ENCODE results near the gene TEX30. TPM values are rescaled to one million over a fixed set of nuclear protein-coding genes. Genes with fewer than 3 reads are reported as not detected.

TEX30 gene
- total RNA-seq (2021), result 13.1 TPM in 2 replicates
- long read RNA-seq, transcript TEX30-205 (5 exons, 959 nt), result minor isoform, 6 of 84 reads
- long read RNA-seq, transcript TEX30-206 (6 exons, 1,165 nt), result major isoform, 35 of 84 reads
- long read RNA-seq, partial matches to known transcripts, result 0 of 84 reads
- long read RNA-seq, other reads (novel, unspliced or antisense), result 38 of 84 reads

GRCh38 chr13:102773441-102774213 lies at the start of gene TEX30:
Gene TEX30, minus strand, starts transcription at chr13:102773786. Its CDS starts 3,760 bp downstream, at chr13:102770026.
- no peak within 1 kb of the TSS for H2BK120ac ChIP-seq (ENCODE audit: low read depth, low read length, poor library complexity, severe bottlenecking)
- no peak within 1 kb of the TSS for H4K8ac ChIP-seq (replicated peaks; ENCODE audit: insufficient read length, low read depth, low read length)
- Mint-ChIP-seq H3K4me3 (peak within 1 kb of the TSS; percentile 83 to 89), H3K27ac (peak within 1 kb of the TSS; percentile 8 to 71 (median 45); a peak in 5 of 7 replicates), H3K9me3 (peaks cover 0 to 2% of the 10 kb centered on the region in 2 experiments; a peak in 1 of 5 replicates), H3K27me3 (ENCODE audit: low read depth) (peaks cover 9% of the 10 kb centered on the region), H3K4me1 (peaks cover 10 to 14% of the 10 kb centered on the region in 2 experiments), H3K36me3 (ENCODE audit: insufficient read depth in 1 of 3, low read depth in 3 of 3) (peaks cover 0 to 3% (median 0%) of the 10 kb centered on the region in 3 experiments; a peak in 2 of 7 replicates)
- H3K14ac ChIP-seq (ENCODE audit: insufficient read depth, low read length), result peak within 1 kb of the TSS; percentile 42; the same call in 1 of the 2 replicates
- no peak within 1 kb of the TSS for H3K23ac ChIP-seq (ENCODE audit: insufficient read length, low read depth, low read length)
- H2AK5ac ChIP-seq (ENCODE audit: insufficient read length, low read length), result no peak within 1 kb of the TSS
- peak within 1 kb of the TSS; percentile 87 for H3K4me2 ChIP-seq (ENCODE audit: insufficient read depth, insufficient read length, low read length)
- no peak within 1 kb of the TSS for H3K4ac ChIP-seq (ENCODE audit: low read depth, low read length)
- H3K18ac ChIP-seq (ENCODE audit: insufficient read length, low read depth, low read length), result peak within 1 kb of the TSS; percentile 33
- WGBS (ENCODE audit: extremely low coverage, insufficient read length, low lambda C conversion rate), result no CpG with 5 or more reads among the region's 85 CpGs
- H2BK12ac ChIP-seq (ENCODE audit: insufficient read length, low read depth, low read length), result no peak within 1 kb of the TSS
- peak; percentile 85 for DNase-seq
- H3K9me3 ChIP-seq (ENCODE audit: control insufficient read depth, low read depth, low read length), result no peaks in the 10 kb centered on the region
- no peak within 1 kb of the TSS for H2BK5ac ChIP-seq (ENCODE audit: insufficient read length, low read length)
- no peaks in the 10 kb centered on the region for H3K79me1 ChIP-seq (ENCODE audit: insufficient read depth, low read depth, low read length, poor library complexity, severe bottlenecking)
- no peak within 1 kb of the TSS for H3K56ac ChIP-seq (ENCODE audit: insufficient read length, low read depth, low read length)
- peak within 1 kb of the TSS; percentile 39 for H3K9ac ChIP-seq (ENCODE audit: extremely low read depth, insufficient read length, low read length)
- peaks cover 5% of the 10 kb centered on the region for H3K23me2 ChIP-seq (ENCODE audit: insufficient read length, low read depth, low read length, poor library complexity, severe bottlenecking)
- H3K4me1 ChIP-seq (ENCODE audit: insufficient read depth, low read length), result peaks cover 2% of the 10 kb centered on the region; the same call in 1 of the 2 replicates
- no peak within 1 kb of the TSS for H4K5ac ChIP-seq (ENCODE audit: insufficient read length, low read depth, low read length)
- no peak within 1 kb of the TSS for H3K27ac ChIP-seq (ENCODE audit: insufficient read length, low read depth, low read length)
- TF ChIP-seq CTCF (conservative IDR thresholded peaks at IDR 0.05), result no peak
- H3K27me3 ChIP-seq (ENCODE audit: insufficient read depth, low read length), result no peaks in the 10 kb centered on the region; the same call in 1 of the 2 replicates
- H4K91ac ChIP-seq (ENCODE audit: insufficient read length, low read depth, low read length), result no peak within 1 kb of the TSS
- no peak within 1 kb of the TSS for H2AFZ ChIP-seq (ENCODE audit: low read length)
- H2BK20ac ChIP-seq (ENCODE audit: low read depth, low read length, poor library complexity, severe bottlenecking), result no peak within 1 kb of the TSS
- no peaks in the 10 kb centered on the region for H4K20me1 ChIP-seq (ENCODE audit: control insufficient read depth, insufficient read depth, insufficient read length)
- no peak within 1 kb of the TSS for H3T11ph ChIP-seq (ENCODE audit: low read length)
- H2BK15ac ChIP-seq (ENCODE audit: low read depth, low read length), result no peak within 1 kb of the TSS
- H3K79me2 ChIP-seq (ENCODE audit: insufficient read depth, low read length), result no peaks in the 10 kb centered on the region

All from H9 (cell line).